Vagina (tissue), 2 donors: ENCODE measurements around the gene PLA2G2D.

Experiments
- POLR2A ChIP-seq, 2 donors: fragments of 450-650 bp; IDR thresholded peaks; one replicate each; pipeline ENCODE4 v1.6.1; 2017; ENCODE audit warnings: antibody characterized with exemption in 2 of 2, mild to moderate bottlenecking in 2 of 2, moderate library complexity in 2 of 2
- TF ChIP-seq, protein P1 (sequence below), 3 experiments: fragments of 450-650 bp in 2 of 3; fragments of 200-600 bp in 1 of 3; sonication (generic) in 1 of 3; IDR thresholded peaks; one replicate each; pipeline ENCODE4 v1.5.1; 2017 to 2019; ENCODE audit warnings: antibody characterized with exemption in 3 of 3, mild to moderate bottlenecking in 2 of 3, moderate library complexity in 2 of 3

DNA sequence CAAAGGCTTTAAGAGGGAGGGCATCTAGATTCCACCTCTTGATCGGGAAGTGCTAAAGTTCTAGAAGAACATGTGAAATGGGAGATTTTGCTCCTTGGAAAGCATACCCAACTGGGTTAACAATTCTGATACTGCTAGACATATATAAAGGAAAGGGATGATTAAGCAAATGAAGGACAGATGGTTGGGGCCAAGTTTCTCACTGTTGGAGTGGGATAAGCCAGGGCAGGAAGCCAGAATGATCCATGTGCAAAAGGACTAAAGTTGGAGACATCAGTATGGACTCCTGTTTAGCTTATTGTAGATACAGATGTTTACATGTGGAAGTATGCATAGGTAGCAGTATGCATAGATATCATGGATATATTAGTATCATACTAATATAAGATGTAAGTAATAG, 32.5 kb downstream of the PLA2G2D start:
- TF ChIP-seq, protein P1, sequence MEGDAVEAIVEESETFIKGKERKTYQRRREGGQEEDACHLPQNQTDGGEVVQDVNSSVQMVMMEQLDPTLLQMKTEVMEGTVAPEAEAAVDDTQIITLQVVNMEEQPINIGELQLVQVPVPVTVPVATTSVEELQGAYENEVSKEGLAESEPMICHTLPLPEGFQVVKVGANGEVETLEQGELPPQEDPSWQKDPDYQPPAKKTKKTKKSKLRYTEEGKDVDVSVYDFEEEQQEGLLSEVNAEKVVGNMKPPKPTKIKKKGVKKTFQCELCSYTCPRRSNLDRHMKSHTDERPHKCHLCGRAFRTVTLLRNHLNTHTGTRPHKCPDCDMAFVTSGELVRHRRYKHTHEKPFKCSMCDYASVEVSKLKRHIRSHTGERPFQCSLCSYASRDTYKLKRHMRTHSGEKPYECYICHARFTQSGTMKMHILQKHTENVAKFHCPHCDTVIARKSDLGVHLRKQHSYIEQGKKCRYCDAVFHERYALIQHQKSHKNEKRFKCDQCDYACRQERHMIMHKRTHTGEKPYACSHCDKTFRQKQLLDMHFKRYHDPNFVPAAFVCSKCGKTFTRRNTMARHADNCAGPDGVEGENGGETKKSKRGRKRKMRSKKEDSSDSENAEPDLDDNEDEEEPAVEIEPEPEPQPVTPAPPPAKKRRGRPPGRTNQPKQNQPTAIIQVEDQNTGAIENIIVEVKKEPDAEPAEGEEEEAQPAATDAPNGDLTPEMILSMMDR (IDR thresholded peaks at IDR 0.05), result no peak
- no peak for TF ChIP-seq POLR2A (IDR thresholded peaks at IDR 0.05)
